Brain microvascular endothelial cell (primary cell): ENCODE results near the gene GPR152.

ENCODE experiments used
- DNase-seq: peaks from one replicate; pipeline ENCODE4 v3.0.0-alpha.2; 2020
- H3K27ac ChIP-seq: fragments of 250-450 bp; sonication (Bioruptor Pico); 2 replicates; pipeline ENCODE4 v1.5.1; 2020; ENCODE audit warnings: mild to moderate bottlenecking, moderate library complexity
- H3K27me3 ChIP-seq: fragments of 250-450 bp; sonication (Bioruptor Pico); replicated peaks from 2 replicates; pipeline ENCODE4 v1.5.1; 2020; ENCODE audit warnings: mild to moderate bottlenecking
- H3K36me3 ChIP-seq: fragments of 250-450 bp; sonication (Bioruptor Pico); replicated peaks from 2 replicates; pipeline ENCODE4 v1.5.1; 2020; ENCODE audit warnings: mild to moderate bottlenecking
- H3K4me3 ChIP-seq: 2 replicates; pipeline ENCODE4 v1.5.1; 2011; ENCODE audit warnings: low read depth, mild to moderate bottlenecking, control low read depth, low read length, moderate library complexity
- in situ Hi-C: cut with HindIII; loops from 2 replicates; pipeline ENCODE4 v1.10.0; 2017; ENCODE audit warnings: low sequenced_read_pairs, low pct_ligation_motif_present
- TF ChIP-seq, protein P1 (sequence below): IDR thresholded peaks from 2 replicates; pipeline ENCODE4 v1.5.1; 2011; ENCODE audit warnings: low read depth, mild to moderate bottlenecking, moderate library complexity, low read length, control low read depth, inconsistent platforms; ENCODE audit errors: missing control alignments

GPR152 gene, protein sequence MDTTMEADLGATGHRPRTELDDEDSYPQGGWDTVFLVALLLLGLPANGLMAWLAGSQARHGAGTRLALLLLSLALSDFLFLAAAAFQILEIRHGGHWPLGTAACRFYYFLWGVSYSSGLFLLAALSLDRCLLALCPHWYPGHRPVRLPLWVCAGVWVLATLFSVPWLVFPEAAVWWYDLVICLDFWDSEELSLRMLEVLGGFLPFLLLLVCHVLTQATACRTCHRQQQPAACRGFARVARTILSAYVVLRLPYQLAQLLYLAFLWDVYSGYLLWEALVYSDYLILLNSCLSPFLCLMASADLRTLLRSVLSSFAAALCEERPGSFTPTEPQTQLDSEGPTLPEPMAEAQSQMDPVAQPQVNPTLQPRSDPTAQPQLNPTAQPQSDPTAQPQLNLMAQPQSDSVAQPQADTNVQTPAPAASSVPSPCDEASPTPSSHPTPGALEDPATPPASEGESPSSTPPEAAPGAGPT

DNA sequence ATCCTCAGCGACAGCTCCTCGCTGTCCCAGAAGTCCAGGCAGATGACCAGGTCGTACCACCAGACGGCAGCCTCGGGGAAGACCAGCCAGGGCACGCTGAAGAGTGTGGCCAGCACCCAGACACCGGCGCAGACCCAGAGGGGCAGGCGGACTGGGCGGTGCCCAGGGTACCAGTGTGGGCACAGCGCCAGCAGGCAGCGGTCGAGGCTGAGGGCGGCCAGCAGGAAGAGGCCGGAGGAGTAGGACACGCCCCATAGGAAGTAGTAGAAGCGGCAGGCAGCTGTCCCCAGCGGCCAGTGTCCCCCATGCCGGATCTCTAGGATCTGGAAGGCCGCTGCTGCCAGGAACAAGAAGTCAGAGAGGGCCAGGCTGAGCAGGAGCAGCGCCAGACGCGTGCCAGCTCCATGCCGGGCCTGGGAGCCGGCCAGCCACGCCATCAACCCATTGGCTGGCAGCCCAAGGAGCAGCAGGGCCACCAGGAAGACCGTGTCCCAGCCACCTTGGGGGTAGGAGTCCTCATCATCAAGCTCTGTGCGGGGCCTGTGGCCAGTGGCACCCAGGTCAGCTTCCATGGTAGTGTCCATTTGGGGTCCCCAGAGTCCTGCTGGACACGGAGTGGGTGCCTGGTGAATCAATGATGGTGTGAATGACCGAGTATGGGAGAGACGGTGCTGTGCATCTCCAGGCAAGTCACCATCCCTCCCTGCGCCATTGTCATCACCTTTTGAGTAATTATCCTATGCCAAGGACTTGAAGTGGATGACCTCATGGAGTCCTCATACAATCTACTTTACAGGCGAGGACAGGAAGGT lies at the start of gene GPR152:
GPR152 (minus strand) TSS at position 589 of the 812 bp plus-strand sequence; CDS start at position 584, 5 bp downstream.
- in situ Hi-C loops = no loop called here
- Histone ChIP-seq H3K27ac (no peak within 1 kb of the TSS), H3K4me3 (no peak within 1 kb of the TSS), H3K27me3 (no peaks in the 10 kb centered on the region), H3K36me3 (no peaks in the 10 kb centered on the region)
- TF ChIP-seq, protein P1, sequence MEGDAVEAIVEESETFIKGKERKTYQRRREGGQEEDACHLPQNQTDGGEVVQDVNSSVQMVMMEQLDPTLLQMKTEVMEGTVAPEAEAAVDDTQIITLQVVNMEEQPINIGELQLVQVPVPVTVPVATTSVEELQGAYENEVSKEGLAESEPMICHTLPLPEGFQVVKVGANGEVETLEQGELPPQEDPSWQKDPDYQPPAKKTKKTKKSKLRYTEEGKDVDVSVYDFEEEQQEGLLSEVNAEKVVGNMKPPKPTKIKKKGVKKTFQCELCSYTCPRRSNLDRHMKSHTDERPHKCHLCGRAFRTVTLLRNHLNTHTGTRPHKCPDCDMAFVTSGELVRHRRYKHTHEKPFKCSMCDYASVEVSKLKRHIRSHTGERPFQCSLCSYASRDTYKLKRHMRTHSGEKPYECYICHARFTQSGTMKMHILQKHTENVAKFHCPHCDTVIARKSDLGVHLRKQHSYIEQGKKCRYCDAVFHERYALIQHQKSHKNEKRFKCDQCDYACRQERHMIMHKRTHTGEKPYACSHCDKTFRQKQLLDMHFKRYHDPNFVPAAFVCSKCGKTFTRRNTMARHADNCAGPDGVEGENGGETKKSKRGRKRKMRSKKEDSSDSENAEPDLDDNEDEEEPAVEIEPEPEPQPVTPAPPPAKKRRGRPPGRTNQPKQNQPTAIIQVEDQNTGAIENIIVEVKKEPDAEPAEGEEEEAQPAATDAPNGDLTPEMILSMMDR = no peak
- no peak for DNase-seq

DNA sequence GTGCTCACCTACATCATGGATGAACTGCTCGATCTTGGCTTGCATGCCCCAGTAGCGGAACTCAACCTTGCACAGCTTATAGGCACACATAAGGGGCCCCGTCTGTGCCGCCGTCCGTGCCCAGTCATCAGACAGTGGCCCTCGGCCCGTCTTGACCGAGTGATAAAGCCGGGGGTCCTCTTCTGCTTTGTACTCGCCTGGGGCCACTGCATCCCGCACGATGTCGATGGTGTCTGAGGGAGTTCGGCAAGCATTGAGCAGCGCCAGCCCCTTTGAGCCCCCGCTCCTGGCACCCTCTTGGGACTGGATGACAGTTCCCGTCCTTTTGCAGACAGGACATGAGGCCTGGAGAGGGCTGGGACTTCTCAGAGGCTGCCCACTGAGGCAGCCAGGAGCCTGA lies 49.3 kb upstream of the GPR152 start:
- no peak overlapping the region for H3K27ac ChIP-seq
- DNase-seq = no peak
- TF ChIP-seq, protein P1 = no peak
- in situ Hi-C loops = no loop called here
- no peaks in the 10 kb centered on the region for H3K27me3 ChIP-seq
- peaks cover 35% of the 10 kb centered on the region for H3K36me3 ChIP-seq
- no peak overlapping the region for H3K4me3 ChIP-seq

DNA sequence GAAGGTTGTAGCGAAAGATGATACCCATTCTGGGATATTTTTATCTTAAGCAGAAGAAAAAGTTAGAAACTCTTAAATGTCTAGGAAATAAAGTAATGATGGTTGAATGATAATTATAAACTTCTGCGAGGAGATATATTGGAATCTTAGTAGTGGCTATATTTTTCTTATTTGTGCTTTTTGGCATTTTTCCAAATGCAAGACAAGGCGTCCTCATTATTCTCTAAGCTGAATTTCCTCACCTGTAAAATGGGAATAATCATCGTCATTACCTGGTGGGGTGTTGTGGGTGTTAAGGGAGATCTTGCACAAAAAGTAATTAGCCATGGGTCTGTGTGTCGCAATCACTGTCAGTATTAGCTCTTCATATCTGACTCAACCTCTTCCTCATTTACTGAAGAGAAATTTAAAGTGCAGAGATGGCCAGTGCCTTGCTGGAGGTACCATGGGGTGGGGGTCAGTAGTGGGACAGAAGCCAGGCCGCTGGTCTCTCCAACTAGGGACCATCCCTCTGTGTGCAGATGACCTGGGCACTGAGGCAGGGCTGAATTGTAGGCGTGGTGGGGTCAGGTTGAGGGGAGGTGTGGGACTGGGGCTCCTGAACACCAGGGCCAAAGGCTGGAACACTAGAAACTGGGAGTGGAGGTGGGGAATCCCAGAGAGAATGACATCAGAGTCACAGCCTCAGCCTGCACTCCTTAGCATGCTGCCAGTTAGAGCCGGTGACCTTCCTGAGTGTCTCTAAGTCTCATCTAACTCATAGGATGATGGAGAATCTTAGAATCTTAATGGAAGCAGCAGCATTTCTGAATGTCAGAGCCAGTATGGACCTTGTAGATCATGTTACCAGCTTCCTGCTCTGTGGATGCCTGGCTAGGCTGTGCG lies 48.5 kb upstream of the GPR152 start:
- H3K36me3 ChIP-seq = peaks cover 42% of the 10 kb centered on the region
- DNase-seq = no peak
- TF ChIP-seq, protein P1 = no peak
- in situ Hi-C loops = no loop called here
- H3K27me3 ChIP-seq = no peaks in the 10 kb centered on the region
- H3K4me3 ChIP-seq = no peak overlapping the region
- H3K27ac ChIP-seq = no peak overlapping the region

DNA sequence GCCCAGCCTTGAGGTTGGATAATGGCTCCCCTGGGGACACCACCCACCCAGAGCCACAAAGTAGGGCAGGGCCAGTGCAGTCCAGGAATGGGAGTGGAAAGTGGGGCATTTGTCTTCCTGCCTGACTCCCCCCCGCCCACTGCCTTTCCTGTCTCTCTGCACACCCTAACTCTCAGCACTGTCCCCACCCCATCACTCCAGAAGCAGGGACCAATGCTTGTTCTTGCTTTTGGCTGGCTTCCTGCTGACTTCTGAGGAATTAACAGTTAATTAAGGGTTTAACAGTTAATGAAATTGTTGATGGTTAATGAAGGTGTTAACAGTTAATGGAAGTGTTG lies 47.9 kb upstream of the GPR152 start:
- H3K4me3 ChIP-seq = no peak overlapping the region
- TF ChIP-seq, protein P1 = no peak
- no peak for DNase-seq
- H3K27me3 ChIP-seq = no peaks in the 10 kb centered on the region
- no peak overlapping the region for H3K27ac ChIP-seq
- peaks cover 48% of the 10 kb centered on the region for H3K36me3 ChIP-seq
- in situ Hi-C loops = no loop called here

DNA sequence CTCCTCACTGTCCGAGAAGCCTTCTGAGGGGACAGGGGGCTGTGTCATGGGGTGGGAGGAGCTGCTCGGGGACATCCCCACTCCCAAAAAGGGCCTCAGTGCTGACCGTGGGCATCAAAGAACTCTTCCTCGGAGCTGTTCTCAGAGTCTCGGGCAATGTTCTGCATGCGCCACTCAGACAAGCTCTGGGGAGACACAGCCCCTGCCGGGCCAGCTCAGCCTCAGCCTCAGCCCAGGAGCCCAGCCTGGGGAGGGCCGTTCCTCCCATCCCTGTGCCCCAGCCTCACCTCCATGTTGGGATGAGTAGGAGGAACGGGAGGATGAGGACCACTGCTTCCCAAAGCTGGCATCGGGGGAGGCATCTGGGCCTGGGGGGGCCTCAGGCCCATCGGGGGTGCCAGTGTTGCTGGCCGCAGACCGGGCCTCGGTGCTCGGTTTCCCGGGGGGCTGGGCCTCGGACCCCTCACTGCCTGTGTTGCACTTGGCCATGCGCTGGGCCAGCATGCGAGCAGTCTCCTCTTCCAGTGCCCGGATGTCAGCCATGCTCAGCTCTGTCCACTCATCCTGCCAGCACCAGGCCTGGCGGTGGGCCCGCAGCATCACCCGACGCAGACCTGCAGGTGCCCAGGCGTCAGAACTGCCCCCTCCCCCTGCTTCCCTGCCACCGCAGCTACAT lies 47.4 kb upstream of the GPR152 start:
- Histone ChIP-seq H3K4me3 (no peak overlapping the region), H3K27me3 (no peaks in the 10 kb centered on the region), H3K27ac (no peak overlapping the region), H3K36me3 (peaks cover 53% of the 10 kb centered on the region)
- in situ Hi-C loops = no loop called here
- TF ChIP-seq, protein P1 = no peak
- no peak for DNase-seq
